ENCODE data around the gene FOXD4. TPM values are rescaled to one million over a fixed set of nuclear protein-coding genes. Genes with fewer than 3 reads are reported as not detected.

The FOXD4 gene
- under 0.01 and 0.39 TPM in 2 replicates for total RNA-seq

DNA sequence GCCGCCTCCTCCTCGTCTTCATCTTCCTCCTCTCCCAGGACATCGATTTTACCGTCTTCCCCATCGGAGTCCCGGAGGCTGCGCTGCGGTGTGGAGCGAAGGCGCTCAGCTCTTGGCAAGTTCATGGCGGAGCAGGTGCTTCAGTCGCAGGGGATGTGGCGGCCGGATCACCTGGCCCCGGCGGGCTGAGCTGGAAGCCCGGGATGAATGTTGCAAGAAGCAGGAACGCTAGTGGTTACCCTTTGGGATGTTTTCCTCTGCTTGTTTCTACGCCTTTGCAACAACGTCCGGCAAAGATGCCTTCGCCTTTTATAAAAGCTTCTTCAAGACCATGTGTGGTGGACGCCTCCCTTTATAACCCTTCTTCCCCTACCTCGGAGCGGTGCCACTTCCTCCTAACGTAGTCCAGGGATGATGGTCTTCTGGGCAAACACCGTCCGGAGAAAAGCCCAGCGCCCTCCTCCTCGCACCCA is at the start of gene FOXD4:
Gene FOXD4, minus strand, starts transcription at position 423 of the 473 bp plus-strand sequence. Its CDS starts 298 bp downstream, at position 125.

Other genes with a start within 250 kb of the FOXD4 start
- 5.1 and 5.5 TPM in 2 replicates for gene WASHC1, start 89.0 kb downstream of the FOXD4 start, total RNA-seq
- gene ZNG1A, start 60.6 kb upstream of the FOXD4 start, total RNA-seq: 15.8 and 19.5 TPM in 2 replicates
- under 0.01 and 0.59 TPM in 2 replicates for gene DOCK8, start 96.4 kb upstream of the FOXD4 start, total RNA-seq

All from subcutaneous preadipocyte (primary cell).